HS-5 (cell line): Measurements from ENCODE around the gene CREB3.

ENCODE experiments used
- DNase-seq: peaks from one replicate; pipeline ENCODE4 v3.0.0-alpha.2; 2012; ENCODE audit warnings: low read depth

The CREB3 gene

DNA sequence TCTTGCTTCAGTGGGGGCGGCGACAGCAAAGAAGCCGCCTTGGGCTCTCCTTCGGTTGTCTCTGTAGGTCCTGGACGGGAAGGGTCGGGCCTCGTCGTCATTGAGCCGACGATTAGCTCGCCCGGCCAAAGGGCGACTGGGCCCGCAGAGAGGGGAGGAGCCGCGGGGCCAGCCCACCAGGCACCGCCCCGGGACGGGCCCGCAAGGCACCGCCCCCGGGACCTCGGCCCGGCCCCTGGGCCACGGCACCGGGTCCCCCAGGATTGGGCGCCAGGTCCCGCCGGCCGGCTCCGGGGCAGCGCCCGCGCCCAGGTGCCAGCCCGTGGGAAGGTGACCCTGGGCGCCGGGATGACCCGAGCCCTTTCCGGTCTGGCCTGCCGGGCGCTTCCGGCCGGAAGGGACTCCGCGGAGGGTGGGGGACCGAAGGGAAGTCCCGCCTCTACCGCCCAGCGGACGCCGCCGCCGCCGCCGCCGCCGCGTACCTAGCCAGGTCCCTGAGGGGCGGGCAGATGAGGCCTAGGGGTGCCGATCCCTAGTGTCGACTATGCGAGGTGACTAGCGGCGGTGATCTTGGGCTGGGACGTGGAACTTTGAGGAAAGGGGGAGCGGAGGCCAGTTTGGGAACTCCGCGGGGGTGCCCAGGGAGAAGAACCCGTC is 16.5 kb downstream of the CREB3 start, which contains the start of the genes GBA2 and RGP1:
Gene GBA2 (minus strand): TSS at position 371 of the 657 bp plus-strand sequence. CDS start 524 bp downstream, outside the sequence.
Gene RGP1 (plus strand): TSS at position 430 of the 657 bp plus-strand sequence. CDS start 469 bp downstream, outside the sequence.
- no peak for DNase-seq

DNA sequence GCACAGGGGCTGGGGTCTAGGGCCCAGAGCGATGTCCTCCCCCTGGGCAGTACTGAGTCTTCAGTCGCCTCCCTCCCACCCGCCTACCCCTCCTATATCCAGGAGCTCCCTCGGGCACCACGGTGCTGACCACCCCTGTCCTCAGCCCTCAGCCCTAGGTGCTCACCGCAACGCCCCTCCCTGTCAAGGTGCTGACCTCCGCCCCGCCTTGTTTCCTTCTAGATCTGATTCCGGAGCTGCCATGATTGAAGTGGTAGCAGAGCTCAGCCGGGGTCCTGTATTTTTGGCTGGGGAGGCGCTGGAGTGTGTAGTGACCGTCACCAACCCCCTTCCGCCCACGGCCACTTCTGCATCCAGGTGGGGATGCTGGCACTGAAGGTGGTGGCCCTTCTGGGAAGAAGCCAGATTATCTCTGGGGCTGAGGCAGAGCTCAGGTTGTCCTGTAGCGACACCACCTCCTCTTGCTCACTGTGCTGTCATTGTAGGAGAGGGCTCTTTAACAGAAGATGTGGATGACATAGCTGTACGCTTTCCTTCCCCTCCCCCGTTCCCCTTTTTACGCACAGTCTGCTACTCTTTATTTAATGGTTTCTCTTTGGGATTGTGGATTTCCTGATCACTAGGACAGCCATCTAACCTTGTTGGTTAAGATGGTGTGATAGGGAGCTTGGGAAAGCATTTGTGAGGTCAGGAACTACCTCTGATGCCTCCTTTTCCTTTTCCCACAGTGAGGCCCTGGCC is 17.2 kb downstream of the CREB3 start:
- DNase-seq = no peak

DNA sequence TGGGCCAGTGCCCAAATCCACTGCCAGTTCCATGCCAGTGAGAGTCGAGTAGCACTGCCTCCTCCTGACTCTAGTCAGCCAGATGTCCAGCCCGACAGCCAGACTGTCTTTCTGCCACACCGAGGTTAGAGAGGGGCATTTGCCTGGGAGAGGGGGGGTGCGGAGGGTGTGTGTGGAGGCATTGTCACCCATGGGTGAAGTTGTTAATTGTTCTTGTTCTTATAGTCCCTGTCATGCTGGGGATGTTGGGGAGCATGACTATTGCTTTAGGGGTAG is 17.7 kb downstream of the CREB3 start:
- no peak for DNase-seq

DNA sequence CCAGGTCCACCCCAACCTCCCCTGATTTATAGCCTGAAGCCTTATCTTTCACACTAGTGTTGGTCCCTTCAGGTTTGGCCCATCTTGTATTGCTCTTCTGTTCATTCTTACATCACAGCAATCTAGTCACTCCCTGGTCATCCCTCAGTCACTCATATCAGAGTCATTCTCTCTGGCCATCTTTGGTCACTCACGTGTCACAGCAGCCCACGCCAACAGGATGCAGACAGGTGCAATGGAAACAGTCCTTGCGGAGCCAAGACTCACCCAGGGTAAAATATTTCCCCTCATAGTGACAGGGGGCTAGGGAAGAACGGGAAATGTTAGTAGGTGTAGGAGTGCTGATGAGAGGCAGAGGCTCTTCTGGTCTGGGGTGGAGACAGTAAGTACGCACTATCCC is 21.0 kb downstream of the CREB3 start:
- DNase-seq = no peak

DNA sequence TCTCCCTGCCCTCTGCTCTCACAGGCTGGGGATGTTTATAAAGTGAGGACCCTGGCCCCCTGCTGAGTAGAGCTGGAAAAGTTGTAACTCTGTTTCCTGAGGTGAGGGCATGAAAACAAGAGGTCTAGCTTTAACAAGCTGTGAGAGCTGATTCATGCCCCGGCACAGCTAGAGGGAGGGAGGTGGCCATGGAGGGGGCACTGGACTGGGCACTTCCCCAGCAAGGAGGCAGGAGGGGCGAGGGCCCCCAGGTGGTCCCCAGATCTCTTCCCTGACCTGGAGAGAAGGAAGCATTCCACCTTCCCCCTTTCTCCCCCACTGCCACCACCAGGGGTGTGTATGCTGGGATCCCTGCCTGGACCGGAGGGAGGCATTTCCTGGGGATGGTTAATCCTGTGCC is 21.8 kb downstream of the CREB3 start, which contains the start of gene MSMP:
Gene MSMP (minus strand): TSS at position 13 of the 400 bp plus-strand sequence. CDS start 147 bp downstream, outside the sequence.
- DNase-seq = no peak

DNA sequence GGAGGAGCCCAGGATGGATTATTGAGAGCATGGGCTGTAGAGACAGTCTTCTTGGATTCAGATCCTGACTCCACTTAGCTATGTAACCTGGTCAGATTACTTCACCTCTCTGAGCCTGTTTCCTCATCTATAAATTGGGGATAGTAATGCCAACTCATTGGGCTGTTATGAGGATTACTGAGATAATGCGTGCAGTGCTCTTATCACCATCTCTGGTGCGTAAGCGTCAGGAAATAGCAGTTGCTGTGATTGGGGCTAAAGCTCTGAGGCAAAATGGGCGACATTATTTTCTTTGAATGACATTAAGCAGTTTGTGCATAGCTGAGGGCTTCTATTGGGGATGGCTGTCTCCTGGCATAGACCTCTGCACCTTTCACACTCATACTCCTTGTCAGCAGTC is 22.6 kb downstream of the CREB3 start:
- no peak for DNase-seq

DNA sequence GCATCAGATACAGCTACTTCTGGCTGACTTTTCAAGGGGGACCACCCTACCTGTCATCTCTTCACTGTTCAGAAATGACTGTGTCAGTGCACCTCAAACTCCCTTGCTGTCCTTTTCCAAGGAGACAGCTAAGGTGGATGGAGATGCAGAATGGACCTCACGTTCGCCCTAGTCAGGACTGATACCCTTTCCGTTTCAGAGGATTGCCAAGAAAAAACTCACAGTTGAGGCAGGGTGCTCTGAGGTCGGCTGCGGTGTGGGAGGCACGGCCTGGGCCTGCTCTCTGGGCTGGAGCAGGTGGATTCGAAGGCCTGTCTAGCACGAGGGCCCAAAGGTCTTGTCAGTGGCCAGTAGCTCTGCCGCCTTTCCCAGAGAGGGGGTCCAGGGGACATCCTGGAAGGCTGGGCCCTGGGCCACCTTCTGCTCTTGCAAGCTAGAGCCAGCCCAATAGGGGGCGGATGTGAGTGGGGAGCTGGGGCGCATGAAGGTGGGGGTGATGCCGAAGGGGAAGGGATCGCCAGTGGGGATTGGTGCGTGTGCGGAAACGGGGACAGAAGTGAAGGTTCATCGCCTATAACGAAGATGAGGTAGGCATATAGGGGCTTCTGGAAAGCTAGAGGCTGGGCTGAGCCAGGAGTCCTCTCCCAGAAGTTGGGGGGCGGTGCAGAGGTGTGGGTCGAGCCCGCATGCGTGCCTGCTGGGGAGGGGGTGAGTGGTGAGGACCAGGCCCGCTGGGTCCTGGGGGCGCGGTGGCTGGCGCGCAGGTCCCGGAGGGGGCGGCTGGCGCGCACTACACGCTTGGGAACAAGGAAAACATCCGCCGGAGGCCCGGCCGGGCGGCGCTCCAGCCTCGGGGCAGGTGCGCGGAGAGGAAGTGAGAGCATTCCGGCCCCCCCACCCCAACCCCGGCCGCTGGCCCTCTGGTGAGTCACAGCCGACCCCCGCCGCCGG is 24.1 kb downstream of the CREB3 start:
- no peak for DNase-seq

DNA sequence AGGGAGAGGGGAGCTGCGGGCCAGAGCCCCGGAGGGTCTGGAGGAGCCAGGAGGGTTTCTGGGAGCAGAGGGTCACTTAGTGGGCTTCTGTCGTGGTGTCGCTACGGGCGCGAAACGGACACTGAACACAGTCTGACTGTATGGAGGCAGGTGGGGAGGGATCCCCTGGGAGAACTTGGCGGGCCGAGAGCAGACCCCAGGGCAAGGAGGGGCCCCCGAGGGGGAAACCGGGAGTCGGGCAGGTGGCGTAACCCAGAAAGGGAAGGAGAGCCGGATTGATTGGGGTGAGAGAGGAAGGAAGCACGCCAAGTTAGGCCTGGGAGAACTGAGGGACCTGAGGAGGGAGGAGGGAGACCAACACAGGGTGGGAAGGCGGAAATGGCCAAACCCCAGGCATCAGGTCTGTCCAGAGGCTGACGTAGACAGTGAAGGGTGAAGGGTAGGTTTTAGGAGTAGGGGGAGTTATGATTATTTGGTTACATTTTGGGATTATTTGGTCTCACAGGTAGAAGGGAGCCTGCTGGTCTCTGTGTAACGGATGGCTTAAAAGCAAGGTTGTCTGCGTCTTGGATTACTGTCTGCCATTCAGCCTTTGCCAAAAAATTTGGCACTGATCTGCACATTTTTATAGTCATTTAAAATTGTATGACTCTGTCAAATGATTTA is 24.9 kb downstream of the CREB3 start:
- no peak for DNase-seq

DNA sequence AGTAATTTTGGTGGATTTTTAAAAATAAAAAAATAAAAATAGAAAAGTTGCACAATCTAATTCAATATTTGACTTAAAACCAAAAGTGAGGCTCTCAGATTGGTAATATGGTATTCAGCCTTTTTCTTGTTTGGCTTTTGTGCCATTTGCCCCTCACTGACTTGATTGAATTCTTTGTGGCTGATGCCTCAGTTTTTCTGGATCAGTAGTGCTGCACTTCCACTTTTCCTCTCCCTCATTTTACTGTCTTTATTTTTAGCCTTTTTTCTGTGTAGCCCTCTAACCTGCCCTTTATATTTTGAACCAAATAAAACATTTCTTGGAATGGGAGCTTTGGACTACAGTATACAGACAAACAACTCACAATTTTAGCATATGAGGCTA is 25.4 kb downstream of the CREB3 start:
- no peak for DNase-seq

DNA sequence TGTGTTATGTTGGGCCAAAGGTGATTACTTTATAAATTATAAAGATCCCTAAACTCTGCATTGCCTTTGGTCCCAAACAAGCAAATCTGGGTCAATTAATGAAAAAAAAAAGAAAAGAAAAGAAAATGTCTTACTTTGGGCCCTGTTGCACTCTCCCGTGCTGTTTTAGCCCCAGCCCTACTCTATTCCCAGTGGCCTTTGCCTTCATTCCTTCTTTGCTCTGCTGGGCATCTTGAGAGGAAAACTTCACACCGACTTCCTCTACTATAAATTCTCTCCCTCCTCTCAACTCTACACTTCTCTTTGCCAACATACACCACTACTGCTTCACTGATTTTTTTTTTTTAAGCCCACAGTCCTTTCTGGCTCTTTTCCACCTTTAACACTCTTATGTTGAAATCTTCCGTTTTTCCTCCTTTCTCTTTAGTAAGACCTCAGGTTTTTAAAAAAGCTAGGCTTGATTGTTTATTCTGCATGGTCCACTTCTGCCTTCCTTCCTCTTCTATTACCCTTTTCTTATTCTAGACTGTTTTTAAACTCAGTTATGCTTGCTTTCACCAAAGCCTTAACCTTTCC is 26.1 kb downstream of the CREB3 start:
- no peak for DNase-seq

DNA sequence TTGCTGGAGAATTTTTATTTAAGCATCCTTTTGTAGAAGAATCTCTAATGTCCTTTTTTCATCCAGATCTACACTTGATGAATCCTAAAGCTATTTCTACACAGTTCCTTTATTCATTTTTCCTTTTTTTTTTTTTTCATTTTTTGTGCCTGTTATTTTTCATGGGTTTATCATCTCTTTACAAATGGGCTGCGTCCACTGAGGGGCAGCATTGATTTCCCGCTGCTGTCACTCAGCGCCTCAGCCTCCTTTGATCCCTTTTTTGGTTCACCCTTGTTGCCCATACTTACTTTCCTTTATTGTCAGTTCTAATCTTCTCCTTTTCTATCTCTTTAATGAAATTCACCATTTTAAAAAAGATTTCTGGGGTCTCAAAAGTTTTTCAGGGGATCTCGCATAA is 27.3 kb downstream of the CREB3 start:
- DNase-seq = no peak

DNA sequence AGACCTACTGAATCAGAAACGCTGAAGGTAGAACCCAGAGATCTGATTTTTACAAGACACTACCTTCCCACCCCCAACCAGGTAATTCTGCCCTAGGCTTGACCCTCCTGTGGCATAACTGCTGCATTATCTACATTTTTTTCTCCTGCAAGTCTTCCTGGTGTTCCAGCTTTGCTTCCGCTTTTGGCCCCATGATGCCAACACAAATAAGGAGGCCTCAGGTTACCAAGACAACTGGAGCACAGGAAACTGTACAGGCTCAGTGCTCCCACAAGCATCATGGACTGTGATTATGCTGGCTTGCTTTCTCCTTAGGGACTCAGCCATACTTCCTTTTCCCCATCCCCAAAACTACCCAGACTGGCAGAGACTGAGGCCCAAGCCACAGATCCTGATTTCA is 28.2 kb downstream of the CREB3 start:
- DNase-seq = no peak

DNA sequence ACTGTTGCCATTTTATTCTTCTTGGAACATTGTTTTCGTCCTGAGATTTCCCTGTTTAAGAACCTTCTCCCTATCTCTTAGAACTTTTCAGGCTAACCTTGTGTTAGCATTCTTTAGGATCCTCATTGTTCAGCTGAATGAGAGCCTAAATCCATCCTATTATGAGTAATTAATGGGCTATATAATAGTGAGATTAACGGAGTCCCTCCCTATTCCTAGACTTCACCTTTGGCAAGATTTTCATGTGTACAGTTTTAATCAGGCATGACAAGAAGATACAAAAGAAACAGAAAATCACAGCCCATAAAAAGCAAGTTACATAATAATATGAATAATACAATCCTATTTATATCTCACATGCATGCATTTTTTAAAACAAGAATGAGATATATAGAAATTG is 30.7 kb downstream of the CREB3 start:
- no peak for DNase-seq

DNA sequence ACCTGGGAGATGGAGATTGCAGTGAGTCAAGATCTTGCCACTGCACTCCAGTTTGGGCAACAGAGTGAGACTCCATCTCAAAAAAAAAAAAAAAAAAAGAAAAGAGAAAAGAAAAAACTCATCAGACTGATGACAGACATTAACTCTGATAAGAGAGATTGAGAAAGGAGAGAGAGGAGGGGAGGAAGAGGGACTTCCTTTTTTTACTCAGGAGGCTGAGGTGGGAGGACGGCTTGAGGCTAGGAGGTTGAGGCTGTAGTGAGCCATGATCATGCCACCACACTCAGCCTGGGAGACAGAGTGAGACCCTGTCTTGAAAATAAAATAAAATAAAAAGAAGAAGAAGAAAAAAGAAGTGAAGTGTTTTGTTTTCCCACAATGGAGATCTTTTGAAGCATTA is 31.3 kb downstream of the CREB3 start:
- no peak for DNase-seq

DNA sequence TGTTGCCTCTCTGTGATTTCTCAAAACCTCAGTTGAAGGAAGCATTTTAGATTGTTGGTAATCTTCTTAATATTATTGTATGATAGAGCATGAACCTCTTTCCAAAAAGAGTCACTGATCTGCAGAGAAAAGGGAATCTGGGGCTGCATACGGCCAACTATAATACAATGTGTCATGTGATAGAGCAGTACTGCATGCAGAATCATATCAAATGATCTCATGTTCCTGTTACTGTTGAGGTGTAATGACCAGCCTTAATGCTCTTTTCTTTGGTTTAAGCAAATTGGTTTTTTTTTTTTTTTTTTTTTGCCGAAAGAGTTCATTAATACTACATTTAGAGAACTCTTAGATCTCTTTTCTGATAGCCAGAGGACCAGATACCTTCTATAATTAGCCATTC is 34.5 kb downstream of the CREB3 start:
- no peak for DNase-seq

DNA sequence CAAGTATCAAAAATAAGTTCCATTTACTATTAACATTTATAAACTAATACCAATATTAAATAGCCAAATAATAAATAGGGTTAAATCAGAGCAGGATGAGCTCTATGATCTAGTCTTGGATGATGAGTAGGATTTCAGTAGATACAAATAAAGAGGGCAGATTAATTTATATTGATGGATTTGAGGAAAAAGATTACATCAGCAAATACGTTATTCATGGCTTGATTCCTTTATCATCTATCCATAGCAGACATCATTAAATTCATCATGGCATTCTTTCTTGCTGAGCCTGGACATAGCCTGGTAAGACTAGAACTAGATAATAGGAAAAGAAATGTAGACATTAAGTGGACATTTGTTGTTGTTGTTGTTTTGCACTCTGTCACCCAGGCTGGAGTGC is 35.0 kb downstream of the CREB3 start:
- DNase-seq = no peak

DNA sequence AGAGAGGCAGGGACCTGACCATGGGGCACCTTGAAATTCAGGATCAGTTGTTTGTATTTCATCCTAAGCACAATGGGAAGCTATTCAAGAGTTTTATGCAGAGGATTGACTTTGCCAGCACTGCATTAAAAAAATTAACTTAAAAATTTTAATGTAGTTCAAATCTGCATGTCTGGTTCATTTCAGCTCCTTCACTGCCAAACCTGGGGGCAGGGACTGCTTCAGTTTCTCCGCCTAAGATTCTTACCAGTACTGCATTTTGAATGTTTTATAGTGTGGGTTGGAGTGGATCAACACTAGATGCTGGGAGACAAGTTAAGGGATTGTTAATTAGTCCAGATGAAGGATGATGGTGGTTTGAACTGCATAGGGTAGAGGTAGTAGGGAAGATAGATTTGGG is 37.3 kb downstream of the CREB3 start:
- no peak for DNase-seq

DNA sequence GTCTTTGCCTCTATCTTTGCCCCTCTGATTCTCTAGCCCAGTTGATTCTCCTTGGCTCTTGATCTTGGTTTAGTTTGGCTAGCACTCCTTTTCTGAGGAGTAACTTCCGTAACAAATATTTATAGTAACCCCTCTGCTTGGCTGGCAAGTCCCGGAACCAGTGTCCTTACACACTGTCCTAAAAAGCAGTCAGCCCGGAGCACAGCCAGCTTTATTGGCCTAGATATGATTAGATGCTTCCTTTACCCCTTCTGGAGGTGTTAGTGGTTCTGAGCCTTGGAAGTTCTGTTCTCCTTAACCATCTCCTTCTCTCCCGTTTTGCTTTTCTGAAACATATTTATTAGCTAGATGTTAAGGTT is 38.6 kb downstream of the CREB3 start:
- no peak for DNase-seq

DNA sequence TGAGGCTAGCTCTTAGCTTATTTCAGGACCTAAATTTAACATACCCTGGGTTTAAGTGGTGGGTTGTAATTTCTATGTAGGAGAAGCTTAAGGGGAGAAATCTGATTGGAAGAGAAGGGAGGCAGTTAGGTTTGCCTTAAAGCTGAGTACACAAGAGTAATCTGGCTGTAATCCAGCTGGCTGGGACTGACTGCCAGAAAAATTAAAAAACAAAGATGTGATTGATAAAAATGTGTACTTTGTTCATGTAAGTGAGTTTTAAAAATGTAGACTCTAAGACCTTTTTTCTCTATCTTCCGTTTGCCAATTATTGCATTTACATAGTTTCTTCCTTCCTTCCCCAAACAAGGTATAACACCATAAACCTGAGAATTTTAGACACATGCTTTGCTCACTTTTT is 39.1 kb downstream of the CREB3 start:
- DNase-seq = no peak

DNA sequence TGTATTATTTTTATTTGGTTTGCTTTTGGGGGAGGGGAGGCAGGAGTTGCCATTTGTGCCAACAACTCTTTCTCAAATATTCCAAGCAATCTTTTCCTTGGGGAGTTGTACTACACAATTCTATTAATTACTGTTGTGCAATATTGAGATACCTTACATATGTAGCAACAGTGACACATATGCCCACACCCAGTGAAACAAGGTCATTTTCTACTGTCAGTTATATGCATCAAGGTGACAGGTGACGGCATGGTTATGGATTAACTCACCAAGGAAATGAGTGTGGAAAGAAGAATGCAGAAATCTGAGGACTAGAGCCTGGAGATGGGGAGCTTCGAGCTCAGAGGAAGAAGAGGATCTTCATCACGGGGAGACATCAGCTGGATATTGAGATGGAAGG is 39.5 kb downstream of the CREB3 start:
- DNase-seq = no peak

DNA sequence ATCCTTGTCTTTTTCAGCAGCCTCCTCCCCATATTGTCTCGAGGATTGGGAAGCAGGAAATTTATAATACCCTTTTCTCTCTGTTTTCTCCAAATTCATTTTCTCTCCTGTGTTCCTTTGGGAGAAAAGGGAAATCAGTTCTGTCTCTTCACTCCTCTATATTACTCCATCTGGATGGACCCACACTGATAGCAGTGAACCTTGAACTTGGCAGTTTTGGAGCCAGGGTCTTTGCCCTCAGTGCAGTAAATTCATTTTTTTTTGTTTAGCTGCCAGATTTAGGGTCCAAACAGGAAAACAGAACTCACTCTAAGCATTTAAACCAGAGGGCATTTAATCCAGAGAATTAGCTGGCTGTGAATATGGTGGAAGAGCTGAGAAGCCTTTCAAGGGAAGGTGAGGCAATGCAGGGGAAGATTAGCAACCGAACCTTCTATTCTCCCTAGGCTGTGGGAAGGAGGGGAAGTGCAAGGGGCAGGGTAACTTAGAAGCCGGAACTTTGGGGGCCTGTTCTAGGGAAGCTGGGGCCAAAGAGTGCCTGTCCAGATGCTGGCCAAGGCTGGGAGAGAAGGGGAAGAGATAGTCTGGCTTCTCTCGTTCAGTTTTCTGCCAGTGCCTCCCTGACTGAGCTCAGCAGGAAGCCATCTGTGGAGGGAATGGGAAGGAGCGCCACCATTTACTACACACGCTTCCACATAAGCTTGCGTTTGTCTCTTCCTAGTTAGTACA is 42.6 kb downstream of the CREB3 start:
- no peak for DNase-seq
